T-cell (primary cell): ENCODE results near the gene TOGARAM1. TPM values are rescaled to one million over a fixed set of nuclear protein-coding genes. Genes with fewer than 3 reads are reported as not detected.

Source experiments
- ATAC-seq, 4 experiments: fragments of 200-7000 bp in 3 of 4; fragments of 150-1000 bp in 1 of 4; cut with Tn5 transposase; replicated peaks in 1 of 4; 1 replicate in 3 of 4; 2 replicates in 1 of 4; pipeline ENCODE4 v1.10.0; 2021; ENCODE audit warnings: moderate library complexity in 3 of 4, mild to moderate bottlenecking in 2 of 4, moderate number of reproducible peaks in 1 of 4
- CTCF ChIA-PET, 2 donors: fragments of 300-600 bp; sonication (Branson Sonifier 250); formaldehyde crosslinking; loops; one replicate each; lab custom pipeline; 2022; ENCODE audit warnings: antibody characterized with exemption in 2 of 2; lab: Charles Lee
- POLR2A ChIA-PET, 2 donors: fragments of 300-600 bp; sonication (Branson Sonifier 250); formaldehyde crosslinking; loops; one replicate each; lab custom pipeline; 2022; ENCODE audit warnings: antibody characterized with exemption in 2 of 2; lab: Charles Lee
- DNase-seq, 35 experiments: peaks; one replicate each; pipeline versions ENCODE4 v3.0.0 to v3.0.0-alpha.2; 2013 to 2023
- H3K27ac ChIP-seq: one replicate; pipeline ENCODE4 v1.5.1; 2013; ENCODE audit warnings: low read length
- H3K27me3 ChIP-seq, 2 experiments: replicated peaks in 1 of 2; 1 replicate in 1 of 2; 2 replicates in 1 of 2; pipeline versions ENCODE4 v1.6.1 to v1.7.0; 2013; ENCODE audit warnings: low read length in 1 of 2, mixed read lengths in 1 of 2; ENCODE audit not compliant: control insufficient read depth in 2 of 2, insufficient read depth in 2 of 2; ENCODE audit errors: extremely low read depth in 1 of 2
- H3K36me3 ChIP-seq, 2 donors: 1 replicate in 1 of 2; 2 replicates in 1 of 2; pipeline versions ENCODE4 v1.6.1 to v1.7.0; 2013; ENCODE audit warnings: low read length in 1 of 2; ENCODE audit not compliant: control insufficient read depth in 2 of 2, insufficient read depth in 1 of 2; ENCODE audit errors: extremely low read depth in 1 of 2
- H3K4me1 ChIP-seq, 2 experiments: 1 replicate in 1 of 2; 2 replicates in 1 of 2; pipeline versions ENCODE4 v1.6.1 to v1.7.0; 2013; ENCODE audit warnings: low read length in 2 of 2, mixed read lengths in 1 of 2; ENCODE audit not compliant: insufficient read depth in 2 of 2, control insufficient read depth in 1 of 2; ENCODE audit errors: extremely low read depth in 1 of 2
- H3K4me3 ChIP-seq, 2 donors: 1 replicate in 1 of 2; 2 replicates in 1 of 2; pipeline versions ENCODE4 v1.5.1 to v1.7.0; 2013; ENCODE audit warnings: mild to moderate bottlenecking in 2 of 2, low read length in 1 of 2, moderate library complexity in 1 of 2; ENCODE audit not compliant: control insufficient read depth in 1 of 2; ENCODE audit errors: extremely low read depth in 1 of 2
- H3K9me3 ChIP-seq: 2 replicates; pipeline ENCODE4 v1.7.0; 2013
- H3K27ac Mint-ChIP-seq, 2 donors: one replicate each; pipeline ENCODE4 v1.8.0; 2020 to 2021; ENCODE audit warnings: mild to moderate bottlenecking in 2 of 2, mixed read lengths in 2 of 2
- H3K27me3 Mint-ChIP-seq, 2 donors: one replicate each; pipeline ENCODE4 v1.8.0; 2021 to 2022; ENCODE audit warnings: mixed read lengths in 2 of 2
- H3K36me3 Mint-ChIP-seq: one replicate; pipeline ENCODE4 v1.8.0; 2021; ENCODE audit warnings: mixed read lengths
- H3K4me1 Mint-ChIP-seq, 3 donors: one replicate each; pipeline ENCODE4 v1.8.0; 2020 to 2022; ENCODE audit warnings: mixed read lengths in 3 of 3, mild to moderate bottlenecking in 1 of 3
- H3K4me3 Mint-ChIP-seq, 3 donors: one replicate each; pipeline ENCODE4 v1.8.0; 2020 to 2022; ENCODE audit warnings: mild to moderate bottlenecking in 3 of 3, mixed read lengths in 3 of 3, moderate library complexity in 3 of 3
- H3K9me3 Mint-ChIP-seq, 3 donors: one replicate each; pipeline ENCODE4 v1.8.0; 2020 to 2022; ENCODE audit warnings: mixed read lengths in 3 of 3
- WGBS: methylation state at CpG from one replicate; pipeline ENCODE4 v1.1.5; 2013; ENCODE audit warnings: missing lambda C conversion rate; ENCODE audit not compliant: insufficient coverage; 5-methylcytosine and 5-hydroxymethylcytosine counted together
- total RNA-seq, 35 experiments: library from RNA in 6 of 35; stranded (reverse) in 6 of 35; fragments of 120-200 nt in 1 of 35; gene quantifications; one replicate each; pipeline versions ENCODE4 v1.2.1 to v1.2.4 and lab custom pipeline; 2013 to 2026

Gene TOGARAM1
- total RNA-seq, 5 donors from 2014 or later (not counting 1 experiment from before 2014, with no cell fraction given): 10.9 to 17.1 (median 11.1) TPM

DNA sequence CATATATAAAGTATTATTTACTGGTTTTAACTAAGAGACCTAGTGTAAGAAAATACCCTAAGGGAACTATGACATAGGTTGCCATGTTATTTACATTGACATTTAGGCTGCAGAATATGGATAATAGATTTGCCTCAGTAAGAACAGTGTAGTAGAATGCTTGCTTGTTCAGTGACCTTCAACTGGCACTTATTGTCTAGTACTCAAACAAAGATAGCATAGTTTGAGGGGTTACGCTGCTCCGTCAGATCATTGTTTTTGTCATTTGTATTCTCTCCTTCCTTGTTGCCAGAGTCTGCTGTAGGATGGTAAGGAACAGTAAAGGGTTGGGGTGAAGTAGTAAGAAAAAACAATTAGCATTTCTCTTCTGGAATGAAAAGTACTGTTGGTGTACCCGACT lies 33.2 kb downstream of the TOGARAM1 start:
- Histone ChIP-seq H3K9me3 (no peaks in the 10 kb centered on the region), H3K27ac (no peak overlapping the region), H3K27me3 (no peaks in the 10 kb centered on the region), H3K36me3 (peaks cover 0 to 13% of the 10 kb centered on the region in 2 donors), H3K4me1 (no peaks in the 10 kb centered on the region), H3K4me3 (no peak overlapping the region)
- H3K4me1 Mint-ChIP-seq: peaks cover 1 to 3% (median 3%) of the 10 kb centered on the region in 3 donors
- no peak overlapping the region for H3K27ac Mint-ChIP-seq
- no CpG with 5 or more reads among the region's 3 CpGs for WGBS
- POLR2A ChIA-PET: no interaction called here
- no peaks in the 10 kb centered on the region for H3K9me3 Mint-ChIP-seq
- ATAC-seq: no peak
- H3K4me3 Mint-ChIP-seq: no peak overlapping the region
- DNase-seq: no peak
- CTCF ChIA-PET: no interaction called here
- peaks cover 43% of the 10 kb centered on the region for H3K36me3 Mint-ChIP-seq
- H3K27me3 Mint-ChIP-seq: no peaks in the 10 kb centered on the region

DNA sequence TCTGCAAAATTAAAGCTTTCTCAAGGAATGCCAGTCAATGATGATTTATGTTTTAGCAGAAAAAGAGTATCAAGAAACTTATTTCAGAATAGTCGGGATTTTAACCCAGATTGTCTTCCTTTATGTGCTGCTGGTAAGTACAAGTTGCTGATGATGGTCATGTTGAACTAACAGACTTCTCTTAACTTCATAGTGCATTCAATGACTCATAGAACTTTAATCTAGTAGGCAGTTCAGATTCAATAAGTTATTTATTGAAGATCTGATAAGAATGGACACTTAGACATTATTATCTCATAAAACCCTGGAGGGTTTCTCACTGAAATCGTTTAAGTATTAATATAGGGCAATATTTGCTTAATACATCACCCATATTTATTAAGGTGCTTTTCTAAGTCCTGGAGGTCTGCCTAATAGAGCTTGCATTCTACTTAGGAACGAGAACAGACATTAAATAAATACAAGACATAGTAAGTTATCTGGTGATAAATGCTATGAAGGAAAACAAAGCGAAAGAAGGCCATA lies 33.8 kb downstream of the TOGARAM1 start:
- ATAC-seq (no peak), DNase-seq (no peak)
- no peaks in the 10 kb centered on the region for H3K9me3 Mint-ChIP-seq
- Histone ChIP-seq H3K4me3 (no peak overlapping the region), H3K27me3 (no peaks in the 10 kb centered on the region), H3K4me1 (no peaks in the 10 kb centered on the region), H3K36me3 (peaks cover 0 to 13% of the 10 kb centered on the region in 2 donors), H3K9me3 (no peaks in the 10 kb centered on the region), H3K27ac (no peak overlapping the region)
- no CpG with 5 or more reads among the region's 4 CpGs for WGBS
- ChIA-PET POLR2A (no interaction called here), CTCF (no interaction called here)
- H3K27ac Mint-ChIP-seq: no peak overlapping the region
- H3K4me1 Mint-ChIP-seq: peaks cover 0 to 2% (median 0%) of the 10 kb centered on the region in 3 donors
- H3K4me3 Mint-ChIP-seq: no peak overlapping the region
- peaks cover 48% of the 10 kb centered on the region for H3K36me3 Mint-ChIP-seq
- H3K27me3 Mint-ChIP-seq: no peaks in the 10 kb centered on the region

DNA sequence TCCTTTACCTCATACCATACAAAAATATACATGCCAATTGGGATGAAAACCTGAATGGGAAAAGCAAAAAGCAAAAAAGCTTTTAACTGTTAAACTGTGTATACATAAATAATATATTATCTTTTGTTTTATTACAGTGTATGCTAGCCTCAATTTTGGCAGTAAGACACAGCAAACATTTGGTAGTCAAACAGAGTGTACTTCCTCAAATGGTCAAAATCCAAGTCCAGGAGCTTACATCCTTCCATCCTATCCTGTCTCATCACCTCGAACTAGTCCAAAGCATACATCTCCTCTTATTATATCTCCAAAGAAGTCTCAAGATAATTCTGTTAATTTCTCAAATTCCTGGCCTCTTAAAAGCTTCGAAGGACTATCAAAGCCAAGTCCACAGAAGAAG lies 41.9 kb downstream of the TOGARAM1 start:
- ATAC-seq: no peak
- POLR2A ChIA-PET: interaction anchor here in 1 of 2 donors (0.6 kb wide), 1 partner anchor 22 kb away, joined by 6 read pairs; no protein-coding TSS in a partner anchor

DNA sequence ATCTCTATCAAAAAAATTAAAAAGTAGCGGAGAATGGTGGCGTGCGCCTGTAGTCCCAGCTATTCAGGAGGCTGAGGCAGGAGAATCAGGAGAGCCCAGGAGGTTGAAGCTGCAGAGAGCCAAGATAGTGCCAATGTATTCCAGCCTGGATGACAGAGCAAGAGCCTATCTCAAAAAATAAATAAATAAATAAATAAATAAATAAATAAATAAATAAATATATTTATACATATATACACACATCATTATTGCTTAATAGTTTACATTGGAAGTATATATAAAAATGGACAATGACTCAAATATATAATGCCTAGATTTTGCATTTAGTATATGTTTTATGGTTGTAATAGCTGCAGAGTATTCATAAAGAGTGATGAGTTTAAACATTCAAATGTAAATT lies 53.1 kb downstream of the TOGARAM1 start:
- Mint-ChIP-seq H3K9me3 (no peaks in the 10 kb centered on the region), H3K4me3 (no peak overlapping the region), H3K27ac (no peak overlapping the region), H3K36me3 (peaks cover 30% of the 10 kb centered on the region), H3K4me1 (no peaks in the 10 kb centered on the region), H3K27me3 (no peaks in the 10 kb centered on the region)
- DNase-seq (no peak), ATAC-seq (no peak)
- Histone ChIP-seq H3K4me3 (no peak overlapping the region), H3K4me1 (no peaks in the 10 kb centered on the region), H3K9me3 (no peaks in the 10 kb centered on the region), H3K27me3 (no peaks in the 10 kb centered on the region), H3K36me3 (peaks cover 0 to 8% of the 10 kb centered on the region in 2 donors), H3K27ac (no peak overlapping the region)
- CTCF ChIA-PET: no interaction called here
- POLR2A ChIA-PET: no interaction called here
- 100% methylated on average over 1 of the region's 3 CpGs for WGBS

More for the DNA sequence above, 41.9 kb downstream of the TOGARAM1 start:
- no peaks in the 10 kb centered on the region for H3K9me3 ChIP-seq
- no peak overlapping the region for H3K27ac Mint-ChIP-seq
- no peaks in the 10 kb centered on the region for H3K4me1 ChIP-seq
- no peaks in the 10 kb centered on the region for H3K27me3 Mint-ChIP-seq
- H3K36me3 Mint-ChIP-seq: peaks cover 27% of the 10 kb centered on the region
- H3K4me1 Mint-ChIP-seq: no peaks in the 10 kb centered on the region
- H3K4me3 Mint-ChIP-seq: no peak overlapping the region
- 100% methylated on average over 2 of the region's 2 CpGs for WGBS
- peaks cover 0 to 2% of the 10 kb centered on the region in 2 donors for H3K36me3 ChIP-seq
- CTCF ChIA-PET: interaction anchor here in 1 of 2 donors (0.7 kb wide), 1 partner anchor 257 kb away, joined by 3 read pairs; no protein-coding TSS in a partner anchor
- no peak for DNase-seq
- no peaks in the 10 kb centered on the region for H3K9me3 Mint-ChIP-seq
- no peak overlapping the region for H3K4me3 ChIP-seq
- H3K27me3 ChIP-seq: no peaks in the 10 kb centered on the region
- H3K27ac ChIP-seq: no peak overlapping the region

DNA sequence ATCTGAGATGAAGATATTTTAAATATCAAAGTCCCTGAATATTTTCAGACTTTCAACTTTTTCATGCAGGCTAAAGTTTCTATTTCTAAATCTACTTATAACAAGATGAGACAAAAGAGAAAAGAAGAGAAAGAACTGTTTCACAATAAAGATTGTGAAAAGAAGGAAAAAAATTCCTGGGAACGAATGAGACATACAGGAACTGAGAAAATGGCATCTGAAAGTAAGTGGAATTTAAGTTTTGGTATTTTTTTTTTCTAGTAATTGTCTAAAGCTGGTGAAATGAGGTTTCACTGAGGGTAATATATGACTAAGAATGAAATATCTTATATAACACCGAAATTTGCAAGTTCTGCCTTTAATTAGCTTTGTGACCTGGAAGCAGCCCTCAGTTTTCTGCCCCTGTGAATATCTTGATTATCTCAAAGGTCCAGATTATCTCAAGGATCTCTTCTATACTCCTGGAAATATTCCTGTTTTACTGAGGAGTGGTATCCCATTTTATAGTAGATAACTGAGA lies 66.2 kb downstream of the TOGARAM1 start:
- POLR2A ChIA-PET: interaction anchor here in 1 of 2 donors (0.6 kb wide), 1 partner anchor 49 kb away, joined by 3 read pairs; no protein-coding TSS in a partner anchor

DNA sequence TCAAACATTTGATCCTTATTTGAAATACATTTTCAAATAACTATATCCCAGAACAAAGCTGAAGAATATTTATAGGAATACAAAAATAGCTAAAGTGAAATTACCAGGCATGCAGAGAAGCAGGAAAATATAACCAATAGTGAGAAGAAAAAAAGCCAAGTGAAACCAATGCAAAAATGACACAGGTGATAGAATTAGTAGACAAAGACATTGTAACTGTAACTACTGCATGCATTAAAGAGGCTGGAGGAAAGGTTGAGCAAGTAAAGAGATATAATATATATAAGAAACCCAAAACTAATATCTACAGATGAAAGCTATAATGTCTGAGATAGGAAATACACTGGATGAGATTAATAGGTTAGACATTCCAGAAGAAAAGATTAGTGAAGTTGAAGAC lies 72.7 kb downstream of the TOGARAM1 start:
- POLR2A ChIA-PET: no interaction called here
- no peaks in the 10 kb centered on the region for H3K4me1 Mint-ChIP-seq

More for the DNA sequence above, 66.2 kb downstream of the TOGARAM1 start:
- Histone ChIP-seq H3K27ac (no peak overlapping the region), H3K4me1 (no peaks in the 10 kb centered on the region), H3K9me3 (no peaks in the 10 kb centered on the region), H3K4me3 (no peak overlapping the region), H3K36me3 (peaks cover 0 to 4% of the 10 kb centered on the region in 2 donors), H3K27me3 (no peaks in the 10 kb centered on the region)
- DNase-seq: no peak
- no peak for ATAC-seq
- no peaks in the 10 kb centered on the region for H3K27me3 Mint-ChIP-seq
- no peak overlapping the region for H3K4me3 Mint-ChIP-seq
- H3K9me3 Mint-ChIP-seq: no peaks in the 10 kb centered on the region
- CTCF ChIA-PET: no interaction called here
- WGBS: 43% methylated on average over 1 of the region's 2 CpGs
- no peak overlapping the region for H3K27ac Mint-ChIP-seq
- no peaks in the 10 kb centered on the region for H3K4me1 Mint-ChIP-seq
- peaks cover 29% of the 10 kb centered on the region for H3K36me3 Mint-ChIP-seq

More for the DNA sequence above, 72.7 kb downstream of the TOGARAM1 start:
- no peak overlapping the region for H3K27ac ChIP-seq
- Mint-ChIP-seq H3K27ac (no peak overlapping the region), H3K9me3 (no peaks in the 10 kb centered on the region), H3K27me3 (no peaks in the 10 kb centered on the region), H3K36me3 (peaks cover 52% of the 10 kb centered on the region), H3K4me3 (no peak overlapping the region)
- DNase-seq (no peak), ATAC-seq (no peak)
- H3K4me3 ChIP-seq: no peak overlapping the region
- CTCF ChIA-PET: no interaction called here
- peaks cover 14 to 32% of the 10 kb centered on the region in 2 donors for H3K36me3 ChIP-seq
- no peaks in the 10 kb centered on the region for H3K4me1 ChIP-seq
- H3K27me3 ChIP-seq: no peaks in the 10 kb centered on the region
- H3K9me3 ChIP-seq: no peaks in the 10 kb centered on the region
